Activated CD8-positive, alpha-beta memory T cell treated with anti-CD3 and anti-CD28 coated beads, Interleukin-2, amount 50 U/mL, for 48 hours (primary cell): ENCODE results near the gene THSD7B.

Experiments
- DNase-seq: peaks from one replicate; pipeline ENCODE4 v3.0.0-alpha.2; 2020

The THSD7B gene

DNA sequence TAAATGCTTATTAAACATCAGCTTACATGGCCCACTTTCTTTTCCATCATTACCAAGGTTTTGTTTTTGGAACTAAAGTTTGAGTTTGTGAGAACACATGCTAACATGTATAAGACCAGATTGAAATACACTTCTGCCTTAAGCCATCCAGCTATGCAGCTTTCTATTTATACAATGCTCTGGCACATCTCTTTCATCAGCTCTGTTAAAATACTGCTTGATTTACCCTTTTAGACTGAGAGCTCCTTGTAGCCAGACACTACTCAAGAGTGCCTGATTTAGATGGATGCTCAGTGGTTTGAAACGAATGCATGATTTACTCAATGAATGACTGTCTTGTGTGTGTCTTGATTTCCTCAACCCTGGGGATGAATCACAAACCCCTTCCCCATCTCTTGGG lies 392.5 kb downstream of the THSD7B start:
- DNase-seq: no peak

DNA sequence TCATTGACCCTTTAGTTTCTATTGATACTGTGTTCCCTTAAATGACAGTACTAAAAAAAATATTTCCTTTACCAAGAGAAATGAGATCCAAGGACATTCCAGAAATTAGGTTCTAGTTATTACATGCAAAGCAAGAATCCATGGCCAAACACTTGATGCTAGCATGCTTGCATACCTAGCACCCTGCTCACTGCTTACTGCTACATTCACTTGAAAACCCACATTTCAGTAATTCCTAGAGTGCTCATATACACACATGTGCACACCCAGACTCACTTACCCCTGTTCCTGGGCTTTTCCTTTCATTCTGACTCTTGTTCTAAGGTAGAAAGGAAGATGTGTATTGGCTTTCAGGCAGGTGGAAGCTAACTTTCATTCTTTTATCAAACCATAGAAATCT lies 395.9 kb downstream of the THSD7B start:
- no peak for DNase-seq

DNA sequence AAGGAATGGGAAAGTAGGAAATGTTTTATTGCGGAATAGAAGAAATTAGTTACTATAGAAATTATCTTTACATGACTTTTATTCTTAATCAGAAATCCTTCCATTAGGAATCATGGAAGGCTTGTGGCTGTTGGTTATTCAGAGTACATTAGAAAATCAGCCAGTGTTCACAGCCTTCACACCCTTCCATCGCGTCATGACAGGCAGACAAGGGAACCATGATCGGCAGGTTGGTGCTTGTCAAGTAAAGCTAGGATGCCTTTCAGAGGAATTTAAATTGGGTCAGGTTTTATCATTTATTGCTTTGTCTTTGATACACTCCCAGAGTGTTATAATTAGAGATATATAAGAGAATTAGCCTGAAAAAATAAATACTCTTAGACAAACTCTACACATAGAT lies 400.6 kb downstream of the THSD7B start:
- no peak for DNase-seq

DNA sequence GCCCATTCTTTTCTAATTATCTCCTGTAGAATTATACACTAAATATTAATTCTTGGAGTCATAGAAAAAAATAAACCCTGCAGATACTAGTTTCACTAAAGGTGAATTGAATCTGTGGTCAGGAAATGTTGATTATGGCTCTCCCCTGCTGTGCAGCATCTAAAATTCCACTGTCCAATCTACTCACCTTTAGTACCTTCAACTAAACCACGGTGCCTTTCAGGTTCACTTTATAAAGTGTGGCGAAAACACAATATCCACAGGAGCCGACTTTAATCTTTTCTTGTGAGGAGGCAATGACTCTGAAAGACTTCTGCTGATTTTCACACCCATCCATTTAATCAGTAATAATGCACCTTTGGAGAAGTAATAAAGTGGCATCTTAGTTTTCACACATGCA lies 402.3 kb downstream of the THSD7B start:
- DNase-seq: no peak

DNA sequence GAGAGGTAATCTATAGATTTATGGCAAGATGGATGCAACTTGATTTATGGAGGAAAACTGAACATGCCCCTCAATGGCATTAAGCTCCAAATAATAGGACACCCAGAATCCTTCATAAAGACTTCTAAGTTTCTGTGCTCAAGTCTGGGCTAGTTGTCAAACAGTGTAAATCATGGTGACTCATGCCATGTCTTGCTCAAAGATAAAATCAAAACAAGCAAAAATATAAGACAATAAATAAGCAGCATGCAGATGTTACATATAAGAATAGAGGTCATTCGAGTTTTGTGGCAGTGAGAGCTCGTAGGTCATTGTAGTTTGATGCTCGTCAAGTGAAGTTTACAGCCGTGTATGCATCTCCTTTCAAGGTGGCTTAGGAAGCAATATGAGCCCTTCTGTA lies 403.2 kb downstream of the THSD7B start:
- no peak for DNase-seq

DNA sequence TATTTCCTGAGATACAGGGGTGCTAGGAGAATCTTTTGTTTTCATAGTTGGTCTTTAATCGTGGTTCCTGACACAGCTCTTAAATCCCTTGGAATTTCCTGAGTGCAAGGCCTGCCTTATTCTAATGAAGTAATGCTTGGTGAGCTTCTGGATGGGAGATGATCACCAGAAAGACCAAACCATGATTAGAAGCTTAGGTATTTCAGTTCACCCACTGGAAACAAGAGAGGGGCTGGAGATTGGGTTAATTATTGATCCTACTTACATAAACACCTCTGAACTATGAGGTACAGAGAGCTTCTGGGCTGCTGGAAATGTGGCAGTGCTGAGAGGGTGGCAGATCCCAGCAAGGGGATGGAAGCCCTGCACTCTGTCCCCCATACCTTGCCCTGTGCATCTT lies 406.8 kb downstream of the THSD7B start:
- DNase-seq: no peak

DNA sequence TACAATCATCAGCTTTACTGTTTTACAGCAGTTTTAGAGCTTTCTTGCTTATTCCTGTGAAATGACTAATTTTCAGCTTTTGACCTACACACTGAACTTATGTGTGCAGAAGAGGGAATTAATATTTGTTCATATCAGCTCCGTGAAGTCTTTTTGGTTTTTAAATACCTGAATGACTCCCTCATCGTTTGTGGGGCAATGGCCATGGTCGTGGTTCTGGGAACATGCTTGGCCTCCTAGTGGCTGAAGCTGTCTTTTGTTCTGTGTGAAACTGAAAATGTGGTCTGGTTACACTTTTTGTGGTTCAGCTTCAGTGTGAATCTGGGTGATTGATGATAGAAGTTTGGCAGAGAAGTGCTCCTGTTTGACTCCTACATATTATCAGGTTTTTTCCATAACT lies 408.1 kb downstream of the THSD7B start:
- no peak for DNase-seq

DNA sequence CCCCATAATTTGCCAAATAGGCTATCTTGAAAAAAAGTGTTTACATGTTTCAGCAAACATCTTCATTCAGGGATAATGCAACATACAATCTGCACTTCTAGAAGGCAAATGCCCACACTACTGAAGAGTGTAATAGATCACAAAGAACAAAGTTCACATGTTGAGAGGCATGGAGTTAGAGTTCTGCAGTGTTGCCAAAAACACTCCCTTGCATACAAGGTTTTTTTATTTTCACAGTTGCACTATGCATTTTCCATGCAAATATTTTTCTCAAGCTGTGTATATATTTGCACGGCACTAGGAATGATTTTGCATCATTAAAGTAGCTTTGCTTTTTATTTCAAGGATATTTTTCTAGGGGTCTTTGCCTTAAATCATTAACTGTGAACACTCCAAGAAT lies 409.9 kb downstream of the THSD7B start:
- no peak for DNase-seq

DNA sequence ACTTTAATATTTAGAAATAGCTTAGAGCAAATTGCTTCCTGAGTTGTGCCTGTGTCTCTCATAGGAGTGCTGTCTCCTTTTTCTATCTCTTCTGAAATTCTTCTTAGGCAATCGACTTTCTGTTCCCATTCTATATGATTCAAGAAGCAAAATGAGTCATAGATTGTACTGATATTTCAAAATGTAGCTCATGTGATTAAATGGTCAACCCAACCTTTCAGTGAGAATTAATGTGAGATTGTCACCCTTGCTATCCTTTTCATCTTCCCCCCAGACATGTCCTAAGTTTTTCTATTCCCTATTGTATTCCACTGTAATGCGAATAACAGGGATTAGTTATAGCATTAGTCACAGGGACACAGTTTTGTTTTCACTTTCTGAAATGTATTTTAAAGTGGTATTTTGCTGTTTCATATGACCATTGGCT lies 413.6 kb downstream of the THSD7B start:
- no peak for DNase-seq

DNA sequence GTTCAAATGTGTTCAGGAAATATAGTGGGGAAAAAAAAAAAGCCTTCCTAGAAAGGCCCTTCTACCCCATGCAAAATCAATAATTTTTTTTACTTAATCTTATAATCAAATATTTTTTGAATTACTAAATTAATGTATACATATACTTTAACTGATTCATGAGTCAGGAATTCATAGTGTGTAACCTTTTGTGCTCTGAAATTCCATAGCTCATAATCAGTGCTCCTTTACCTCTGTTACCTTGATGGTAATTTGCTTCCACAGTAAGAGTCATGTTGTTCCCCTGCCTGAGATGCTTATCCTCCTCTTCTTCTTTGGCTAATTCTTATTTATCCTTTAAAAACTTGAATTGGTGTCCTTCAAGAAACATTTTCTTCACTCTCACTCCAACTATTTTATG lies 414.2 kb downstream of the THSD7B start:
- DNase-seq: no peak

DNA sequence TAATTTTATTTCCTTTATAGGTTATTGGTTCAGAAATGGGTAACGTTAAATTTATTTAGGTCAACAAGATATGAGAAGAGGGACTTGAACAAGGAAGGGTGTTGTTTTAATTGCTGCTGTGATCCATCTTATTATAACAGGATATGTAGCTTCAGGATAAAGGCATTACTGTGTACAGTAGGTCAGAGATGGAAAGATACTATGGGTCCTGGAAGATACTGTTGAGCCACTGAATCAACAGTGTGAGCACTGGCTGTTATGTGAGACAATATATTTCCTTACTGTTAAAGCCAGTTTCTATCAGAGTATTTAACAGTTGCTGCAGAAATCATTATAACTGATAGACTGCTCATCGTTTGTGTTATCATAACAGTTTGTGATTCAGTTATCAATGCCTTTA lies 414.7 kb downstream of the THSD7B start:
- DNase-seq: no peak

DNA sequence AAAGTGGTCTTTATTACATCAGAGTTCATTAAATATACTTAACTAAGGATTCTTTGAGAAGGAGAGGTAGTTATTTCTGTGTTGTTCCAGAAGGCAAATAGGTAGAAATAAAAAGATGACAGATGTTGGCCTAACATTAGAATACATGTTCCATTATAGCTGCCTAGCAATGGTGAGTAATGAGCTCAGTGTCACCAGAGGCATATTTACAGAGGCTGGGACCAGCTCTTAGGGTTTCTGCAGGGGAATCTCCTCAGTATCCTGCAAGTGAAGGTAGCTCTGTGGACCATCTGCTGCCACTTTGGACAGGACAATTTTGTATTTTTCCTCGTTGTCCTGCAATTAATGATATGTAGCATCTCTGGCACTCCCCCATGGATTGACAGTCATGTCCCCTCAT lies 416.0 kb downstream of the THSD7B start:
- DNase-seq: no peak

DNA sequence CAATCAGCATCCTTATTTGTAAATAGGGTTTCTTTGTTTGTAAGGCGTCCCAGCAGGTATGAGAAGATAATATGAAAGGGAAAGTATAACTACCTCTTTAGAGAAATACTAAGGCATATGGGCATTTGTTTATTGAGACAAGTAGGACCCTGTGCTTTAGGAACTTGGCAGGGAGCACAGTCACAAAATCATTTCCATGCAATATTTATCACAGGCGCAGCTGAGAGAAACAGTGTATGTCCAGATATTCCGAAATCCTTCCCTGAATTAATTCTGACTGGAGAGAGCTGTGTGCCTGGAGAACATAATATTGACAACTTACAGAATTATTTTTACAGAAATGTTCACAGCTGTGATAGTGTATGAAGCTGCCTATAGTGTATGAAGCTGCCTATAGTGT lies 416.7 kb downstream of the THSD7B start:
- DNase-seq: no peak

DNA sequence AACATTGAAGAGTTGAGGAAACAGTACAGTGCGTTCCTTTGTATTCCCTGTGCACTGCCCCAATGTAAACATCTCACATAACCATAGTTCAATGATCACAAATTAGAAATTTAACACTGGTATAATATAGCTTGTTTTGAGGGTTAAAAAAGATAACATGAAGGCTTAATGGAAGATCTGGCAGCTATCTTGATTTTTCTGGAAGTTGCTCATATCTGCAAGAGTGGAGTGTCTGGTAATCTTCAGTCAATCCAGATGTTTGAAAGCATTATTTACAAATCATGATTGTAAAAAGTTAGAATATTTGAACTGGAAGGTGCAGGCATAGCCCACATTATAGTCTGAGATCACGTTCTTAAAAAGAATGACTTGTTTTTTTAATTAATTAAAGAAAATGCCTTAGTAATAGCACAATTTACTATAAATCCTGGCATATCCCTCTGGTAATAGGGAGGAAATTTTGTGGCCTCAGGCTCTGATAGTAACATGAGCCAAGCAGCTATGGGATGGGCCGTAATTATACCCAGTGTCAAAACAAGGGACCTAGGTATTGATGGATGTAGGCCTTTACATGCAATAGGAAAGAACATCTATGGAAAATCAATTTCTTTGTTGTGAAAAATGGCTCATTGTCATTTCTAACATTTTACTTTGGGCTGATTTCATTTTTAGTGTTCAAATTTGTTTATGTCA lies 418.0 kb downstream of the THSD7B start:
- no peak for DNase-seq

DNA sequence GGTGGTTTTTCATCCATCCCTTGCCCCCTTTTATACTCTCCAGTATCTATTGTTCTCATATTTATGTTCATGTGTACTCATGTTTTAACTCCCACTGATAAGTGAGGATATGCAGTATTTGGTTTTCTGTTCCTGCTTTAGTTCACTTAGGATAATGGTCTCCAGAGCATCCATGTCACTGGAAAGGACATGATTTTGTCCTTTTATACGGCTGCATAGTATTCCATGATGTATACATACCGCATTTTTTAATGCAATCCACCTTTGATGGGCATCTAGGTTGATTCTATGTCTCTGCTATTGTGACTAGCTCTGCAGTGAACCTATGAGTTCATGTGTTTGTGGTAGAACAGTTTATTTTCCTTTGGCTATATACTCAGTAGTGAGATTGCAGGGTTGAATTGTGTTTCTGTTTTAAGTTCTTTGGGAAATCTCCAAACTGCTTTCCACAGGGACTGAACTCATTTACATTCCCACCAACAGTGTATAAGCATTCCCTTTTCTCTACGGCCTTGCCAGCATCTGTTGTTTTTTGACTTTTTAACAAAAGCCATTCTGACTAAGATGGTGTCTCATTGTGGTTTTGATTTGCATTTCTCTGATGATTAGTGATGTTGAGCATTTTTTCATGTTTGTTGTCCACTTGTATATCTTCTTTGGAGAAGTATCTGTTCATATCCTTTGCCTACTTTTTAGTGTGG lies 420.2 kb downstream of the THSD7B start:
- DNase-seq: no peak

DNA sequence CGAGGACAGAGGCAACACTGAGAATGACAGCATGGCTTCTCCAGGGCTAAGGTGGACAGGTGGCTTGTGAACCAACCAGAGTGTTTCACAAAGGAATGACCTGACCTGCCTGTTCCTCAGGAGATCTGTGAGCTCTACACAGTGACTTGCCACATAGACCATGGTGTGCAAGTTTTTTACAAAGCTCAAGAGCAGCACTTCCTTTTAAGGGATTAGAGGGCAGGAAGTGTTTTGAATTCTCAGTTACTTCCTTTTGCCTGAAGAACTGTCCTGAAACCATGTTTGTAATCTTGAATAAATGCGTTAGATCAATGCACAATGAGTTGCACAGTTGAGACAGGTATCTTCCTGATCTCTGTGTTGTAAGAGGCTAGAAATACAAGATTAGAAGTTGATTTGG lies 421.9 kb downstream of the THSD7B start:
- DNase-seq: no peak

DNA sequence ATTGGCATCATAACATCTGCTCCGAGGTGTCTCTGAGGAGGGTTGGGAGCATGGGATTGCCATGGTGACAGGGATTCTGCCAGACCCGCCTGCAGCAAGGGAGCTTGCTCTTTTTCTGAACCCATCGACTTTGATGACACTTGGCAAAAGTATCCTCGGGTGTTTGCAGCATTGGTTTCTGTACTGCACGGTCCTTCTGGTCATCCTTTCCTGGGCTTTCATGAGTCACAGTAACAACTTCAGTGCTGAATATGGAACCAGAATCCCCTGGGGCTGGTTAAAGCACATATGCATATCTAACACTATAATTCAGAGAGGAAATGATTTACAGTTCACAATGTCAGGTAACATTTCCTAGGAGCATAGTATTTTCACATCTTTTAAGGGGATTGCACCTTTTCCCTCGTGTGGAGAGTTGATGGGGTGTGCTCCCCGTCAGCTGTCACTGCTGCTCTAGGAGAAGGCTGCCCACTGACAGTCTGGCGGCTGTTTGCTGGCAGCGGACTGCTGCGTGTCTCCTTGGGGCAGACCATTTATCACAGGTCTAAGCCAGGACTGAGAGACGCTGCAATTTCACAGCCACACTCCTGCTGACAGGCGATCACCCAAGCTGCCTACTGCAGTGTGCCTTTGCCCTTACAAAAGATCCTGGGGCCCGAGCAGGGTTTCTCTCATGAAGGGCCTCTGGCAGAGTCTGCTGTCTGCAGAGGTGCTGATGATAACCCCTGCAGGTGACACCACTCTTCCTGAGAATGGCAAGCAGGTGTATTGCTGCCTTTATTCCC lies 425.3 kb downstream of the THSD7B start:
- DNase-seq: no peak

DNA sequence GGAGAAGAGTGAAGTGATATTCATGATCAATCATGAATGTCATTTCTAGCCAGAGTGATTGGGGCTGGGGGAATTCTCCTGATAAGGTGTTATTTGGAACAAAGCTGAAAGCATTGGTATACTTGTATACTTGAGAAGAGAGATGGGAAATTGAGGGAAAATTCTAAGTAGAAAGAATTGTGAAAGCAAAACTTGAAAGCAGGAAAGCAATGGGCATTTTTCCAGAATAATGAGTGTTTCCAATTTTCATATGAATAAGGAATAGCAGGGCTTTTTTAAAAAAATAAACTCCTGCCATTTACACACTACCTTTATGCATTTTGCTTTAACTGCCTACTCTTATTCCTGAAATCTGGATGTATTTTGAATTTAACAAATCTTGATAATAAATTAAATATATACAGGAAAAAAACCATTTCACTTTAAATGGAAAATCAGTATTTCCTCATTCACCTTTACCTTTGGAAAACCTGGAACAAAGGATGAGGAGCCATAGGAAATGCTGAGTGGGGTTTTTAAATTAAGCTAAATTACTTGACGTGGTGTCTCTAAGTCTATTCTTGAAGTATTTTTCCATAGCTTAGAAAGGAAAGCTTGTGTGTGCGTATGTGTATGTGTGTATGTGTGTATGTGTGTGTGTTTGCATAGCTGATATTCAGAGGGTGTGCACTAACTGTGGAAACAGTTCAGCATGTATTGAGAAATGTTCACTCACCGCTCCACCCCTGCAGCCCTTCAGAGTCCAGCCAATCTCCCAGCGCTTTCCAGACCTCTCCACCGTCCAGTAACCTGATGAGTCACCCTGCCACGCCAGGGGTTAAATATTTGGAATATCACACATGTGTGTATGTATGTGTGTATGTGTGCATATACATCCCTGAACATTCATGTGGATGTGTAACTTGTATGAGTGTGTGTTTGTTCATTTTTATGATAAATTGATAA lies 427.3 kb downstream of the THSD7B start:
- DNase-seq: no peak

DNA sequence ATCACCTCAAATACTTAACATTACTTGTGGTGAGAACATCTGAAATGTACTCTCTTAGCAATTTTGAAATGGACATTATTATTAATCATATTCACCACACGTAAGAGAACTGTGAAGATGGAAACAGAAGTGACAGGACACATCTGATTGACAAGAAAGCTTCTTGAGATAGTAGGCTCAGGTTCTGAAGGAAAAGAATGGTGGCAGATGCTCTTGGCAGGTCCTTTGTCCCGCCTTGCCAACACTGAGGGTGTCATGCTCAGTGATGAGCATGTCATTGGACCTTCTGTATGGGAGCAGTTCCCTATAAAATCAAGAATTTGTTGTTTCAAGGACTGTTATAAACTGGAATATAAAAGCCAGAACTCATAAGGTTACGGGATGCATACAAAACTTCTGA lies 428.1 kb downstream of the THSD7B start:
- DNase-seq: no peak

DNA sequence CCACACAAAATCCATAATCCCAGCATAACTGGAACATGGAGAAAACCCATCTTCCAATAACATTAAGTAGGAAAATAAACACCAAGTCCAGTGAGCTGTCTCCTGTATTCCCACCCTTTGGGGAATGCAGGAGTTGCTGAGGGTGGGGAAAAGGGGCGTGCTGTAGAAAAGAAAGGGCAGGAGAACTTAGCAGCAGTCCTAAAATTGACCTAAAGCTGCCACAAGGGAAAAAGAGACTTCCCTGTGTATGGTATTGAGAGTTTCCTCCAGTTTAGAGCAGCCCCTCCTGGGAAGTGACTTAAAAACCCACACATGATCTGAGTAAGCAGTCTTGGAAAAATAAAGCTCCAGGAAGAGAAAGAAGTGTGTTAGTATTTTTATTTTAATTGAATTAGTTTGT lies 428.8 kb downstream of the THSD7B start:
- no peak for DNase-seq

DNA sequence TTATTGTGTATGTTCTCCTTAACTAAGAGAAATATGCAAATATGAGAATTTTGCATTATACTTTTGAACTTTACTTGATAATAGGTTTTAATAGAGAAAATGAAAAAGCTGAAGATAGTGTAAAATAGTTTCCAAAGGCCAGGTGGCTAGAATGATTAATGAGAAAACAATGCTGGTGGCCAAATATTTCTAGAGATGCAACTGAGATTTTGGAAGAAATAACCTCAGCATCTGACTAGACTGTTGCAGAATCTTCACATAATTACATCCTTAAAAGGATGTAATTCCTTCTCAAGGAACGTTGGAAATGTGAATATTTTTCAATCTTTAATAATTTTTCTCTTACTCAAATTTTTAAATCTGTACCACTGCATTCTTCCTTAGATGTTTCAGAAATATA lies 434.4 kb downstream of the THSD7B start:
- no peak for DNase-seq

DNA sequence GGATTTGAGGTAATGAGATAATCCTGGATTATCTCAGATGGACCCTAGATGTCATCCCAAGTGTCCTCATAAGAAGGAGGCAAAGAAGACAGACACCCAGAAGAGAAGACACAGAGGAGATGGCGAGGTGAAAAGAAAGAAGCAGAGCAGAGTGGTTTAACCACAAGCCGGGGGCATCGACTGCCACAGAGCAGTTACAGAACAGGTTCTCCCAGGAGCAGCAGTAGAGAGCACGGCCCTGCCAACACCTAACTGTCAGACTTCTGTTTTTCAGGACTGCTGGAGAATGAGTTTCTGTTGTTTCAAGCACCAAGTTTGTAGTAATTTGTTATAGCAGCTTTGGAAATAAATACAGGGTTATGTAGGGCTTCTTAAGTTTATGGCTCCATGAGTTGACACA lies 437.0 kb downstream of the THSD7B start:
- DNase-seq: no peak

DNA sequence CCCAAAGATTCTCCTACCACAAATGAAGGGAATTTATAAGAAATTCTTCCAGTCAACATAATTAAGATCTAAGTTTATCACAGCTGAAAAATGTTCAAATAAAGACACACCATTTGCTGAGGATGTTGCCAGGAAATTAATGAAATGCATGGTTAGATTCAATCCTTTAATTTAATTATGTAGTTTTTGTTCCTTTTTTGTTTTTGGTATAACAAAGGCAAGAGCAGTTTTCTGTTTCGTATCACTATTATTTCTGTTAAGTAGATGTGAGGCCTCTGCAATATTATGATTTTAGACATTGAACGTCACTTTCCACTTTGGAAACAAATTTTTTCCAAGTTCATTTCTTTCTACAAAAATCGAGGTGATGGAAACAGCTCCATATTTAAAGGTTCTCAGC lies 440.0 kb downstream of the THSD7B start:
- no peak for DNase-seq
